ENCODE results near the gene AK8.

Gene AK8

DNA sequence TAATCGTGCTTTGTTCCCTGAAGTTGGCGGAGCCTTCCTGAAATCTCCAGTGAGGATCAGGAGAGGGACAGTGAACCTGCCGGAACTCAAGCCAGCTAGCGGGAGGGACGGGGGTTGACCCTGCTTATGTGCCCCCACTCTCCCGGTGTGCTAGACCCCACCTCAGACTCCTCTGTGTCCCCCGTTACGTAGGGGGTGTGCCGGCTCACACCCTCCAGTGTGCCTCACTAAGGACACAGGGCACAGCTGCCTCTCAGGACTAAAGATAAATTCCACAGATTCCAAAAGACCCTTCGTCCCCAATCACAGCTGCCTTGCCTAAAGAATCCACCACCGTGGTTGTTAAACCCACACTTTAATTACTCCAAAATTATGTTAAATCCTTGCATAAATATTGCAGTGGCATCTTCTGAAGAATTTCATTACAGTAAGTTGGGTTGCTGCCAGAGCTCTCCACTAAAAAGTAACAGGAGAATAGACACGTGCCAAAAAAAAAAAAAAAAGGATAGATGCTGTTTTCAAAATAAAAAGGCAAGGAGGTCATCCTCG is 134.1 kb downstream of the AK8 start:
- no peaks in the 10 kb centered on the region for H3K4me1 ChIP-seq (ENCODE audit: insufficient read depth, low read length, severe bottlenecking)
- H3K27ac ChIP-seq (ENCODE audit: low read depth, low read length, poor library complexity, severe bottlenecking): no peak overlapping the region
- H3F3A ChIP-seq (ENCODE audit: insufficient read depth, low read length): no peaks in the 10 kb centered on the region
- H3K9me3 ChIP-seq (ENCODE audit: low read length): no peaks in the 10 kb centered on the region
- no peaks in the 10 kb centered on the region for H4K20me1 ChIP-seq (ENCODE audit: insufficient read depth, low read length)
- H2AFZ ChIP-seq (ENCODE audit: low read length): no peak overlapping the region
- no peak overlapping the region for H3K4me2 ChIP-seq (ENCODE audit: low read length)
- H3K4me3 ChIP-seq (ENCODE audit: low read depth, low read length, poor library complexity, severe bottlenecking): no peak overlapping the region
- no peaks in the 10 kb centered on the region for H3K36me3 ChIP-seq (ENCODE audit: insufficient read depth, low read length)
- H3K9me2 ChIP-seq (ENCODE audit: low read depth, low read length): no peaks in the 10 kb centered on the region
- no peaks in the 10 kb centered on the region for H3K79me2 ChIP-seq (ENCODE audit: insufficient read depth, low read length)
- no peak for TF ChIP-seq EZH2 (IDR thresholded peaks at IDR 0.05; ENCODE audit: borderline replicate concordance, low read length)
- no peak overlapping the region for H3K9ac ChIP-seq (ENCODE audit: low read length)
- 0 out of 2 replicates have a peak, but pooled peaks cover 3% of the 10 kb centered on the region for H3K27me3 ChIP-seq (ENCODE audit: insufficient read depth, low read length)

DNA sequence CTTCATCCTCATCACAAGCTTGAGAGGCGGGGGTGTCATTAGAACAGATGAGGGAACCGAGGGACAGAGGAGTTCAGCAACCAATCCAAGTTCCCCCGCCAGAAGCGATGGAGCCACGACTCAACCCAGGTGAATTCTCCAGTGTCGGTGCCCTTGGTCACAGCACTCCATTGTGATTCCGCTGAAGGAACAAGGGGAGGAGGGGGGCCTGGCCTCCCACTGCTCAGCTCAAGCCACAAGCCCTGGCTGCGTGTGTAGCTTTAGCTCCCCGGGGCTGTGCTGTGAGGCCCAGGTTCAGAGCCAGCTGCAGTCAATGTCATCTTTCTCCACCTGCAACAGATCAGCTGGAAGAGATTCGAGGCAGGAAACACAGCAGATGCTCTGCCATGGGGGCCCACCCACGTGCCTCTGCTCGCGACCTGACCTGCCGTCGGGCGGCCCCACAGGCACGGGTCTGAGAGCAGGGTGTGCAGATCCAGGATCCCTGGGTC is 135.2 kb downstream of the AK8 start:
- H4K20me1 ChIP-seq (ENCODE audit: insufficient read depth, low read length): no peaks in the 10 kb centered on the region
- TF ChIP-seq, protein P1, sequence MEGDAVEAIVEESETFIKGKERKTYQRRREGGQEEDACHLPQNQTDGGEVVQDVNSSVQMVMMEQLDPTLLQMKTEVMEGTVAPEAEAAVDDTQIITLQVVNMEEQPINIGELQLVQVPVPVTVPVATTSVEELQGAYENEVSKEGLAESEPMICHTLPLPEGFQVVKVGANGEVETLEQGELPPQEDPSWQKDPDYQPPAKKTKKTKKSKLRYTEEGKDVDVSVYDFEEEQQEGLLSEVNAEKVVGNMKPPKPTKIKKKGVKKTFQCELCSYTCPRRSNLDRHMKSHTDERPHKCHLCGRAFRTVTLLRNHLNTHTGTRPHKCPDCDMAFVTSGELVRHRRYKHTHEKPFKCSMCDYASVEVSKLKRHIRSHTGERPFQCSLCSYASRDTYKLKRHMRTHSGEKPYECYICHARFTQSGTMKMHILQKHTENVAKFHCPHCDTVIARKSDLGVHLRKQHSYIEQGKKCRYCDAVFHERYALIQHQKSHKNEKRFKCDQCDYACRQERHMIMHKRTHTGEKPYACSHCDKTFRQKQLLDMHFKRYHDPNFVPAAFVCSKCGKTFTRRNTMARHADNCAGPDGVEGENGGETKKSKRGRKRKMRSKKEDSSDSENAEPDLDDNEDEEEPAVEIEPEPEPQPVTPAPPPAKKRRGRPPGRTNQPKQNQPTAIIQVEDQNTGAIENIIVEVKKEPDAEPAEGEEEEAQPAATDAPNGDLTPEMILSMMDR (IDR thresholded peaks at IDR 0.05; ENCODE audit: low read length): no peak
- TF ChIP-seq EZH2 (IDR thresholded peaks at IDR 0.05; ENCODE audit: borderline replicate concordance, low read length): no peak
- no peaks in the 10 kb centered on the region for H3K27me3 ChIP-seq (ENCODE audit: insufficient read depth, low read length)

DNA sequence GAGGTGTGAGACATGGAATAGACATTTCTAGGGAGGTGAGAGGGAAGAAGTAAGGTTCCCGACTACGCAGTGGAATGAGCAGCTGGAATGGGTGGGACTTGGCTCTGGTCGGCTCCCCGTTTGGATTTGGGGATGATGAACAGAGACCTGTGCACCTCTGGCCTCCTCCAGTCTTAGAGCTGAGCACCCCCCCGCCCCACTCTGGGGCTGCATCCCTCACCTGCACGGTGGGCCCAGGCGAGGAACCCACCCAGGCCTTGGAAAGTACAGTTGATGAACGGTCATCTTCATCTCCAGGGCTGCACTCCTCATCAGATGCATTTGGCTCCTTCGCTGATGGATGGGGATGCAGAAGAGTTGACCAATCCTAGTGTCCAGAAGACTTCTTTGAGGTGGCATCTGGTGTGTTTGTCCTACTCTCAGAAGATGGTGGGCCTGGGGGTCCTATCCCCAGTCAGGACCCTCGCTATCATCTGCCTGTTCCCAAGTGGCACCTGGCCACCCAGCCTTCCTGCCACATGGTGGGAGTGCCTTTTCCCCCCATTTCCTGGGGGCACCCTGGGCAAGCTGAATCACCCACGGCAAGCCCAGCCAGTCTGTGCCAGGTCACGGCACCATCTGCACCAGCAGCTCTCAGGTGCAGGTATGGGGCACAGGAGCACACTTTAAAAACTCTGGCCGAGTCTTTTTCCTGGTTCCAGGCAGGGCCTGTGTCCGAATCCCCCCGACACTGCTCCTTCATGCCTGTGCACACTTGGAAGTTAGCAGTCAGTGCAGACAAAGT is 137.4 kb downstream of the AK8 start:
- no peak for TF ChIP-seq EZH2 (IDR thresholded peaks at IDR 0.05; ENCODE audit: borderline replicate concordance, low read length)
- TF ChIP-seq, protein P1 (IDR thresholded peaks at IDR 0.05; ENCODE audit: low read length): no peak
- no peaks in the 10 kb centered on the region for H4K20me1 ChIP-seq (ENCODE audit: insufficient read depth, low read length)
- no peaks in the 10 kb centered on the region for H3K4me1 ChIP-seq (ENCODE audit: insufficient read depth, low read length, severe bottlenecking)
- H3F3A ChIP-seq (ENCODE audit: insufficient read depth, low read length): no peaks in the 10 kb centered on the region
- no peaks in the 10 kb centered on the region for H3K79me2 ChIP-seq (ENCODE audit: insufficient read depth, low read length)
- no peak overlapping the region for H3K9ac ChIP-seq (ENCODE audit: low read length)
- H3K27me3 ChIP-seq (ENCODE audit: insufficient read depth, low read length): no peaks in the 10 kb centered on the region
- H3K4me3 ChIP-seq (ENCODE audit: low read depth, low read length, poor library complexity, severe bottlenecking): no peak overlapping the region
- no peak overlapping the region for H2AFZ ChIP-seq (ENCODE audit: low read length)
- no peak overlapping the region for H3K27ac ChIP-seq (ENCODE audit: low read depth, low read length, poor library complexity, severe bottlenecking)
- H3K36me3 ChIP-seq (ENCODE audit: insufficient read depth, low read length): no peaks in the 10 kb centered on the region
- no peak overlapping the region for H3K4me2 ChIP-seq (ENCODE audit: low read length)
- H3K9me2 ChIP-seq (ENCODE audit: low read depth, low read length): no peaks in the 10 kb centered on the region
- H3K9me3 ChIP-seq (ENCODE audit: low read length): no peaks in the 10 kb centered on the region

More for the DNA sequence above, 135.2 kb downstream of the AK8 start:
- no peaks in the 10 kb centered on the region for H3K79me2 ChIP-seq (ENCODE audit: insufficient read depth, low read length)
- H3K4me2 ChIP-seq (ENCODE audit: low read length): no peak overlapping the region
- H3F3A ChIP-seq (ENCODE audit: insufficient read depth, low read length): no peaks in the 10 kb centered on the region
- no peaks in the 10 kb centered on the region for H3K9me3 ChIP-seq (ENCODE audit: low read length)
- no peaks in the 10 kb centered on the region for H3K9me2 ChIP-seq (ENCODE audit: low read depth, low read length)
- H3K4me3 ChIP-seq (ENCODE audit: low read depth, low read length, poor library complexity, severe bottlenecking): no peak overlapping the region
- H3K27ac ChIP-seq (ENCODE audit: low read depth, low read length, poor library complexity, severe bottlenecking): no peak overlapping the region
- H3K4me1 ChIP-seq (ENCODE audit: insufficient read depth, low read length, severe bottlenecking): no peaks in the 10 kb centered on the region
- no peaks in the 10 kb centered on the region for H3K36me3 ChIP-seq (ENCODE audit: insufficient read depth, low read length)
- H2AFZ ChIP-seq (ENCODE audit: low read length): no peak overlapping the region
- no peak overlapping the region for H3K9ac ChIP-seq (ENCODE audit: low read length)

Data from OCI-LY1 (cell line).